NAMALWA (cell line): ENCODE results near the gene ACSS1.
A peak's percentile ranks its signal among the peaks of the same experiment; 100 is the strongest.

ENCODE experiments used
- DNase-seq: peaks from one replicate; pipeline ENCODE4 v3.0.0-alpha.2; 2015; ENCODE audit warnings: low spot score

The ACSS1 gene

DNA sequence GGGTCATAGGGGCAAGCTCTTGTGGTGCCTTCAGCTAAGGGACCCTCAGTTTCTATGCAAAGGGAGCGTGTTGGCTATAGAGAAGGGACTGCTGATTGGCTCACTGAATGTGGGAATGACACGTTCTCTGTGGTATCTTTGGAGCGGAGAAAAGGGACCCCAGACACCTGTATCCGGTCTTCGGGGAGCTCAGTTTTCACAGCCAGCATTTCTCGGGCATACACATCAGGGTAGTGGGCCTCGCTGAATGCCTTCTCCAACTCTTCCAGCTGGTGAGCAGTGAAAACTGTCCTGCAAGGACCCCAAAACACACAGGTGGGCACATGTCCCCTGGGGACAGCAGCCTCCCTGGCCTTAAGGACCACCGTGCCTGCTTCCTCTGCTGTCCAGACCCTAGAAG, 20.7 kb upstream of the ACSS1 start:
- DNase-seq = no peak

DNA sequence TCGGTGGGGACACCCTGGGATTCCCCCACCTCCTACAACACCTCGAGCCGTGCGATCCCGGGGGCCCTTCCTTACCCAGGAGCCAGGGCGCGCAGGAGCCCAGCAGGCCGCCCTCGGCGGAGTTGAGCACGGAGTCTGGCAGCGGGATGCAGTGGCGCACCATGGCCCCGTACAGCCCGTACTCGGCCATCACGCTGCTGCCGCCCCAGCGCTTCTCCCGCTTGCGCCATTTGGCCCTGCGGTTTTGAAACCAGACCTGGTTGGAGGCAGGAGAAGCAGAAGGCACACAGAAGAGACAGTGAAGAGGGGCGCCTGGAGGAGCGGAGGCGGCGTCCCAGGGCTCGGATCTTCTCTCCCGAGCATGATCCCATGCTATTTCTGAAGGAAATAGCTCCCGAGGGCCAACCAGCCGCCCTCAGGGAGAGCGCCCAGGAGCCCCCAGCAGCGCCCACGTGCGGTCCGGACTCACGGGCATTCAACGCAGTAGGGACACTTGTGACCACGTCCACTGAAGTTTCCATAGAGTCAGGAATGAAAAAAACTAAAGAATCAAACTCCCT, 19.8 kb upstream of the ACSS1 start:
- DNase-seq = no peak

DNA sequence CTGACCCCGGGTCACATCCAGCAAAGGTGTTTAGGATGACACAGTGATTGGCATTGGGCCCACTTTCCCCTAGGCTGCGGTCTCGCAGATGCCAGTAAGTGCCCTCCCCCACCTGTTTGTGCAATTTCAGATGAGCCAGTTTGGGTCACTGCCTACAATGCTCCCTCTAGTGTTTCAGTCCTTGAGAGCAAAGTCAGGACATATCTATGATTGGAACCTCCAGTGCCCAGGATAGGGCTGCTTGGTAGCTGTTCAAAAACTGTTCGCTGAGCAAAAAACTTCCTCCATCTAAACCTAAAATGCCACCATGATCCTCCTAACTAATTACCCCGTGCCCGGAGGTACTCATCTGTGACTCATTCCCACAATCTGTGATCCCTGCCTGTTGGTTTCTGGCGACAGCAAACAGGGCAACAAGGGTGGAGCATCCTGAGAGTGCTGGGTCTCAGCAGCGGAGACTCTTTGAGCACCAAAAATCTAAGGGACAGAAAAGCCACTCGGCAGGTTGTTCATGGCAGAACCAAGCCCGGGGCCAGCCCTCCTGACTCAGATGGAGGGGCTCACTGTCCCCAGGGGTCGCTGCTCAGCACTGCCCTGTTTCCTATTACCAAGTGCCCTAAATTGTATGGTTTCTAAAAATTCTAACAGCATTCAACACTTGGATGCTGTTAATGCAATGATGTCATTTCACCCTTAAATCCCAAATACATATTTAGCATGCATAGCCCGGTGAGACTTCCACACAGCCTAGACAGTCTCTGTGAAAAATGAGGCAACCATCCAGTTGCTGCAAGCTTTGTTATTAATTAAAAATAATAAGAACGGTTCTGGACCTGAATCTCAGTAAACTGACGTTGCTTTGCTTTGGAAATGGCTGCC, 19.0 kb upstream of the ACSS1 start:
- peak; percentile 66 for DNase-seq

DNA sequence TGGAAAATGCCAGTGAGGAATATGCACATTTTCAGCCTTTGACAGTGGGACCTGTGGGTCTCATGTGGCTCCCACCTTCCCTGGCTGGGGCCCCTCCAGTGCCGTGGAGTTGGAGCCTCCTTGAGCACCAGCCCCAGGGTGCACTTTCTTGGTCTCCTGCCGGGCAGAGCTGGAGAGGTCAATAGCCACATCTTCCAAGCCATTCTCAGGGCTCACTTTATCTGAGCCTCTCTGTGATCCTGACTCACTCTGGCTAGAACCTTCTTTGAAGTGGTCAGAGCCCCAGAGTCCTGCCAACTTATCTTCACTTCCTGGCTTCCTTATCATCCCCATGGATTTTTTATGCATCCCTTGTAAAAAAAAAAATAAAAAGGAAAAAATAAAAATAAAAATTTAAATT, 18.3 kb upstream of the ACSS1 start:
- no peak for DNase-seq

DNA sequence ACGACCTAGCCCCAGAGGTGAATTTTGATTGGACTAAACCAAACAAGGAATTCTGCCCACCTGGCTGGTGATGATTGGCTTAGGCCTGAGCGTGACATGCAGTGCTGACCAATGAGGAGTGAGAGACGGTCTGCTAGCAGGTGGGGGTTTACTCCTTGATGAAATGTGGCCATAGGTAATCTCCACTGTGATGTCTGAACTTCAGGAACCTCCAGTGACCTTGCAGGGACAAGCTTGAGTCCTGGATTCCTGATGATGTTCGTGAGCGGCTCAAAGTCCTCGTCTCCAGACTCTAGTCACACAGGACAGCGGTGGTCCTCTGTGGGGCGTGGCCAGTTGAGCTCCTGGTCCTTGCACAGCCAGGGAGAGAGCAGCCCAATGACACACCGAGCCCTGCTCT, 15.6 kb upstream of the ACSS1 start:
- no peak for DNase-seq

DNA sequence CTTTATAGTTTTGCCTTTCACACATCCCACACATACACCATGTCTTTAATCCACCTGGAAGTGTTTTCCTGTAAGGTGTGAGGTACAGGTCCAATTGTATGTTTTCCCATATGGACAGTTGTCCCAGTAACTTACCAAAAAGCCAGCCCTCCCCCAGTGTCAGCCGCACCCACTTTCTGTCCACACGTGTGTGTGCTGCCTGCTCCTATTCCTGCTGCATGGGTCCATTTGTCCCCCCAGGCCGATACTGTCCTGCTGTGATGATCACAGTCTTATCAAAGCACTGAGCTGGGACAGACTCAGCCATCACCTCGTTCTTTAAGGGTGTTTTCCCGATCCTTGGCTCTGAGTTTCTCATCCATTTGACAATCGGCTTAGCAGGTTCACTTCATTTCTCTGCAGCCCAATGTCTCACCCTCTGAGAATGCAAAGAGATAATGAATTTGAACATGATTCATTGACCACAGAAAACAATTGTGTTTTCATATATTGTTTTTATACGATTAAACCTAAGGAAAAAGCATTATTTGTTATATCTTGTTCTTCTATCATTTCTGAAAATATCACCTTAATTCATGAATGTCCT, 14.4 kb upstream of the ACSS1 start:
- no peak for DNase-seq

DNA sequence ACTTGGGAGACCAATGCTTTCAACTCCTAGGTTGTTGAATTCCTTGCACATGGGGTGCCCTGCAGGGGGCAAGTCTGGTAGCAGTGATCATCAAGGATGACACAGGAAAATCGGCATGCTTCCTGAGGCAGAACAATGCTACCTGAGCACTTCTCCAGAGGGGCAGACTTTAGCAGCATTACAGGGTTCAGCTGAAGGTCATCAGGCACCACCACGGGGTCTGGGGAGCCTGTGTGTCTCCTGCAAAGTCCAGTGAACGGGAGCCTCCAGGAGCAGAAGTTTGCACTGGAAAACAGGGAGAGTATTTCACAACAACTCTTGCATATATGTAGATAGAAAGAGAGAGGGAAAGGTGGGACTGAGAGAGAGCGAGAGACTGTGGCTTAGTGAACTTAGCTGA, 13.8 kb upstream of the ACSS1 start:
- DNase-seq = no peak

DNA sequence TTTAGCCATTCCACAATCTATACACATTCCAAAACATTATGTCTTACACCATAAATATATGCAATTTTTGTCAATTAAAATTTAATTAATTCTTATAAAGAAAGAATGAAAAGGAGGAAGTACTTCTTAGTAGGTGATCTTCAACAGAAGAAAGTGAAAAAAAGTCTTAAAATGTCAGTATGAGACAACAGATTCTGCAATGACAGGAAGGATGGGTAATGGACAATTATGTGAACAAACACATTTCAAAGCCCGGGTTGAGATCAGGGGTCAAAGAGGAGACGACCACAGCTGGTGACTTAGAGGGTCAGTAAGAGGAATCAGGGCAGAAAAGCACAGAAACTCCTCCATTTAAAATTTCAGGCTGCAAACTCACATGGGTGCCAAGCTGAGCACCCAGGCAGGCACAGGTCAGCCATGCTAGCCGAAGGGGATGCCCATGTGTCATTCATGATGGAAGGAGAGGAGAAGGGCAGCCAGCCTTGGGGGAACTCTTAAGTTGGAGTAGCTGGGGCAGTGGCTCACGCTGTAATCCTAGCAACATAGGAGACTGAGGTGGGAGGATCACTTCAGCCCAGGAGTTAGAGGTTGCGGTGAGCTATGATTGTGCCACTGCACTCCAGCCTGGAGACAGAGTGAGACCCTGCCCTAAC, 13.0 kb upstream of the ACSS1 start:
- no peak for DNase-seq

DNA sequence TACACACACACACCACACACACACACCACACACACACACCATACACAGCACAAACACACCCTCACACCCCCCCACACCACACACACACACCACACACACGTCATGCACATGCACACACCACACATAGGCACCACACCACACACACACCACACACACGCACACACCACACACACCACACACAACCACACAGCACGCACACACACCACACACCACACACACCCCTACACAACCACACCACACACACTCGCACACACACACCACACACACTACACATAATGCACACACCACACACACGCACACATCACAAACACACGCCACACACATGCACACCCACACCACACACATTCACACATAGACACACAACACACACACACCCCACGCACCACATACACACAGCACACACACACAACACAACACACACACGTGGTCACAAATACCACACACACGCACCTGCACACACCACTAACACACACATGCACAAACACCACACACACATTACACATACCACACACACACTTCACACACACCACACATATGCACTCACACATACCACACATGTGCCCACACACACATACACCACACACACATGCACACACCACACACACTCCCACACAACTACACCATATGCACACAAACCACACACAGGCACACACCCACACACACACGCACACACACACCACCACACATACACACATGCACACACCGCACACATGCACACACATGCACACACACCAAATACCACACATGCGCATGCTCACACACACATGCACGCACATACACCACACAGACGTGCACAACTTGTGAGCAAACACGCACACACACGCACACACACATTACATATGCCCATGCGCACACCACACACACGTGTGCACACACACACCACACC, 9.4 kb upstream of the ACSS1 start:
- DNase-seq = no peak

DNA sequence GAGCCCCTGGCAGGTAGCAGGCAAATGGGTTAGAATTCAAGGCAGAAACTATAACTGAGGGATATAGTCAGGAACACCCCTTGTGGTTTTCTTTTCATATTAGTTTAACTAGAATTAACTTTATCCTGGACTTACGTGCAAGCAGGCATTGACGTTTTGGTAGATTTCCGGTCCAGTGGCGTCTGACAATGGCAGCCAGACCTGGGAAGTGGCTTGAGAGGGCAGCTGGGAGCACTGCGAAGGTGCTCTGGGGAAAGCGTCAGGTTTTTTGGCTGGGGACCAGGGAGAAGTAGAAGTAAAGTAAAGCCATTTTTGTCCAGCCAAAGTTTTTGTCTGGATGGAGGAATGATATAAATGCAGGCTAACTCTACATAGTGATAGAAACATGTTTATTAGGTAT, 8.4 kb upstream of the ACSS1 start:
- no peak for DNase-seq

DNA sequence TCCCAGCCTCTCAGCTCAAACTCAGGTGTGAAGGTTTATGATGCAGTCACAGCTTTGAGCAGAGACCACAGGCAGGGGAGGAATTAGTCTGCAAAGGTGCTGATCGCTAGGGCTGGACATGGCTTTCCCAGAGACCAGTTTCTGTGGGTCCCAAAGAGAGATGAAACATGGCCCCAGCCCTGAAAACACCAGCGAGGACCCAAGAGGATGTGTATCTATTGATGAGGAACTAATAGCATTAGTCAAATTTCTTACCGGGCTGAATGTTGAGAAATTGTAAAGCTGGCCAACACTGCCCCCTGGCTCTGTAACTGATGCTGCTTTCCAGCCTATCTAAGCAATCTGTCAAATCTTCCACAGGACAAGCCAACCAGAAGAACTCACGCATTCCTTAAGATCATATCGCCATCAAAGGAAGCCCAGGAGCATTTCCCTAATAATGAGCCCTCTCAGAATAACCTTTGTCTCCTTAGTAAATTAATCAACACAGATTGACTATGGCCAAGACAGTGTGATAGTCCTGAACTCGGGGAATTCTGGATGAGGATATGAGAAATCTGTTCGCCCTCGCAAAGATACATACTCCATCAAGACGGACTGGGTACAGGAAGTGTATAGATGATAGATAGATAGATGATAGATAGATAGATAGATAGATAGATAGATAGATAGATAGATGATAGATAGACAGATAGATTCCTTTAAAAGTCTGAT, 7.8 kb upstream of the ACSS1 start:
- DNase-seq = peak; percentile 76

DNA sequence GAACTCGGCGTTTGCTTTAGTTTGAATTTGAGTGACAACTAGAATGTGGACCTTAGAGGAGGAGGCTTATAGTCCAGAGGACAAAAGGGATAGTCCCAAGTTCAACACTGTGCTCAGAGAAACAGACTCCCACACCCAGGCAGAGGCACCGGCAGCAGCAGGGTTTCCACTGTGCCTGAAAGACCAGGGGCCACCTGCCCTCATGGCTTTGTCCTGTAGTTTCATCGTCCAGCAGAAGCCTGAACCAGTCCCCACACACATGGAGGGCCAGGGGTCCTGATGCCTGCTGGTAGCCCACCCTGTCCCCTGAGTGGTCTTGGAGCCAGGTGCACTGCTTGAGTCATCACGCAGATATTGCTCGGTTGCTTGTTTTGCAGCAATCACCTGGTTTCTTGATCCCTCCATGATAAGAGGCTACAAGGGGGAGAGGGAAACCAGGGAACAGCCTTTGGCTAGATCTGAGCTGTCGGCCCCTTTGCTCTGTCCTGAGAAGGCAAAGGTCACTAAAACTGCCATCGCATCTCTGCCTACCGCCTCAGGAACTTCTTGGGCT, 7.2 kb upstream of the ACSS1 start:
- DNase-seq = no peak

DNA sequence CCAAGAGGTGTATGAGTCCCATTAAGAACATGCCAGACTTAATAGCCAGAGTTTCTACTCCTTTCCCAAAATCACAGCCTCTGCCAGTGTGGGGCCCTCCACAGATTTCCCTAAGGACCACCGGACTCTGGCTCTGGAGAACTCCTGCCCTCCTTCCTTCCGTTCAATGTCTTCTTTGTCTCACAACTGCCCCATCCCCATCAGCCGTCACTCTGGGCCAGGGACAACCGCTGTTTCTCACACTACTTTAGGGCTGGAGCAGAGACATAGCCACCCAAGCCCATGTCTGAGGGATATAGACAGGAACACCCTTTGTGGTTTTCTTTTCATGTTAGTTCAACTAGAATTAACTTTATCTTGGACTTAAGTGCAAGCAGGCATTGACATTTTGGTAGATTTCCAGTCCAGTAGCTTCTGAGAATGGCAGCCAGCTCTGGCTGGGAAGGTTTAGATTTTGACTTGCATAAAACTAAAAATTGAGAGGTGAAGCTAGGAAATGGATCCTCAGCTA, 6.7 kb upstream of the ACSS1 start:
- no peak for DNase-seq

DNA sequence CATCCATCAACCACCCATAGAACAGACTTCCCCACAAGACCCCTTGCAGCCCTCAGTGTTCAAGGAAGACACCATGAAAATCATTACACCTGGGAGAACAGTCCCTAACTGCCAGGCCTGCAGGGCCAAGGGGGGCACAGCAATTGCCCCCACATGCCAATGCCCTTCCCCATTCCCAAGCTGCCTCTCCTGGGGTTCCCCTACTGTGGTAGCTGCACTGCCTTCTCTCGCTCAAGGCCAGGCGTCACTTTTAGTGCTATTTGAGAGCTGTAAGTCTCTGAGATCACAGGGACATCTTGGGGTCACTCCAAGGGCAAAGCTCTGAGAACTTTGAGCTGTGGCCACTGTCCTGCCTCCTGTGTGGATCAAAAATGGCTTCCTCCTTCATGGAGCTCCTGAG, 6.0 kb upstream of the ACSS1 start:
- DNase-seq = no peak

DNA sequence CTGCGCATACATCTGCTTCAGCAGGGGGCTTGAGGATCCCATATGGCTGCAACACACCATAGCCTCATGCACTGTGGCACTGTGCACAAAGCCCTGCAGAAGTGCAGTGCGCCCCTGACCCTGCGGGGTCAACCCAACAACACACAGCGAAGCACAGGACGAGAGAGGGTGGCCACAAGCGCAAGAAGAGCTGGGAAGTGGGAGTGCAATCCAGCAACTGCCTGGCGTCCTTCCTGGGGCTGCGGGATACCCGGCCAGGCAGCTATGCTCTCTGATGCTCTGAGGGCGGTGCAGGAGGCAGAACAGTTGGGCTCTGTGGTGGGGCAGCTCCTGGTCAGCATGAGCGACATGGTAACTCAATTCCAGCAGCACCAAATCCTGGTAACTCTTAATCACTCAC, 5.6 kb upstream of the ACSS1 start:
- DNase-seq = no peak

DNA sequence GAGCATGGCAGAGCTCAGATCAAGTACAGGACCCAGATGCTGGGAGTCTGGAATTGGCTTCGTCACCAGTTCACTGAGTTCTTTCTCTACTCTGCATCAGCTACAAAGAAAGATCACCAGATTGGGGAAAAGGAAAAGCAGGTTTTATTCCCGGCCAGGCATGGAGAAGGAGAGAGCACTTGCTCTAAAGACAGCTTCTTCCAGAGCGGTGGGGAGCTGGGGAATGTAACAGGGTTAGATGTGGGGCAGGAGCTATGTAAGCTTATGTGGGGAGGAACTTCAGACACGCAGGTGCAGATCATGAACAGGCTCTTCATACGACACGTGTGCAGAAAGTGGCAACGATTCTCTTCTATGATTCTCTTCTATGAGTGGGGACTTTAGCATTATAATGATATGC, 4.9 kb upstream of the ACSS1 start:
- DNase-seq = no peak

DNA sequence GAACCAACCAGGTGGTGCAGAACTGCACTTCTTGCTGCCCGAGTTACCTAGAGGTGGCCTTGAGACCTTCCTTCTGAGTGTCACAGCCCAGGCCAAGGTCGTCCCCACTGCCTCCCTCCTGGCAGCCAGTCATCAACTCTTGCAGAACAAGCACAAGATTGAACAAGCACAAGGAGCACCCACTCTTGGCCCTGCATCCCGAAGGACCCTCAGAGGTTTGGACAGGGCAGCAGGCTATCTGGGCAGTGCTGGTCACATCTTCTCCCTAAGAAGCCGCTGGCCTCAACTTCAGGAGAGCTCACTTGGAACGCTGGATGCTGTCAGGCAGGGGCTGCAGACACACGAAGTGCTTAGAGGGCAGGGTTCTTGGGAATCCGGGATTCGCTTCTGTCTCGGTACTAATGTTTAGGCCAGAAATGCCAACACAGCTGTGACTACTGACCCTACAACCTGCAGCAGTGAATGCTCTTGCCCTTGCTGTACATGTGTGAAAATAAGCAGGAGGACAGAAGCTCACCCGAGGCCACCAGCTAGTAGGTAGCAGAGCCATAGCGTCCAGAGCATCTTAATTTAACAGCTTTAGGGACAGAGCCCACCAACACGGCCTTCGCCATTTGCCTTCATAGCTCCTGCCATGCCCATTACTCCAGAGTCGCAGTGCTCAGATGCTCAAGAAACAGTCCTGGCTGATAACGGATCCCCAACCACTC, 4.0 kb upstream of the ACSS1 start:
- no peak for DNase-seq

DNA sequence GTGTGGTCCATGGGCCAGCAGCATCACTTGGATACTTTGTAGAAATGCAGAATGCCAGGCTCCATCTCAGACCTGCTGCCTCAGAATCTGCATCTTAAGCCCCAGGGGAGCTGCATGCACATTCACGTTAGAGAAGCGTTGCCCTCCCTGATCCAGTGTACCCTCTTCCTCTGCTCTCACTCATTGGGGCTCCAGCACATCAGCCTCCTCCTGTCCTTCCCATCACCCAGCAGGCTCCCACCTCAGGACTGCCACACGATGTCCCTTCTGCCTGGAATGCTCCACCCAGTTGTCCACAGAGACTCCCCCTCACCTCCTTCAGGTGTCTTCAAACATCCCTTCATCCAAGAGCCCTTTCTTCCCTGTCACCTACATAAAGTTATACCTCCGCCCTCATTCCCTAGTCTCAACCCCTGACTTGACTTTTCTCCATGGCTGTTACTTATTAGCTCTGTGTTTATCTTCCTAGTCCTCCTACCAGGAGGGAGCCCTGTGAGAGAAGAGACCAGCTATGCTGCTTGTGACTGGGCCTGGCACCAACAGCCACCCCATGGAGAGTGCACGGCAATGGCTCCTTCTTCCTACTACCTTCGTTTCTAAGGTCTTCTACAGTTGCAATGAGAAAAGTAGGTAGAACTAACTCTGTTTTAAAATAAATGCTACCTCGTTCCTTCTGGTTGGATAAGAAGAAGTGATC, 3.3 kb upstream of the ACSS1 start:
- no peak for DNase-seq

DNA sequence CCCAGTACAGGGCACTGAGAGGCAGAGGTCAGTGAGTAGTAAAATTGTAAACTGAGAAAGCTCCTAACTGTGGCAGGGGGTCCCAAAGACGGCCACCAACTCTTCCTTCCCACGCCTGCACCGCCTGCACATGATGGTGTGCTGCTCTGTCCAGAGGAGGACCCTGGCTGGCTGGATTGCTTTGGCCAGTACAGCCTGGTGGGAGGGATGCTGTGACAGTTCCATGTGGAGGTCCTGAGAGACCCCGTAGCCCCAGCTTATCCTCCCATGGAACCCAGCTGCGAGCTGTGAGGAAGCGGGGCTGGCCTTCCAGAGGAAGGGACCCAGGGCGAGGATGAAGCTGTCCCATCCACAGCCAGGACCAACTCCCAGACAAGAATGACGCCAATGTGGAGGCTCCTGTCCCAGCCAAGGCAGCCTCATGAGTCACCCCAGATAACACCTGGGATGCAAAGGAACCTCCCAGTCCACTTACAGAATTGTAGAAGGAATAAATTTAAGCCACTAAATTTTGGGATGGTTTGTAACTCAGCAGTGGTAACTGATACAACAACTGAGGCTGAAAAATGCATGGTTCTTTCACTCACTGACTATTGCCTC, 2.0 kb upstream of the ACSS1 start:
- no peak for DNase-seq
